Osteoblast (primary cell): ENCODE results near the gene CASZ1. TPM values are rescaled to one million over a fixed set of nuclear protein-coding genes. Genes with fewer than 3 reads are reported as not detected.

Experiments used
- DNase-seq: peaks from one replicate; pipeline ENCODE4 v3.0.0; 2011; ENCODE audit warnings: low spot score, mixed read lengths; ENCODE audit not compliant: insufficient read length; ENCODE audit errors: missing footprints
- H2AFZ ChIP-seq: 2 replicates; pipeline ENCODE4 v1.6.0; 2011; ENCODE audit warnings: mild to moderate bottlenecking, low read length
- H3K27ac ChIP-seq: 2 replicates; pipeline ENCODE4 v1.5.1; 2011; ENCODE audit warnings: mild to moderate bottlenecking, low read depth, low read length, moderate library complexity
- H3K27me3 ChIP-seq: 2 replicates; pipeline ENCODE4 v1.6.0; 2012; ENCODE audit warnings: mild to moderate bottlenecking, control low read depth, inconsistent platforms, low read length, moderate library complexity; ENCODE audit not compliant: insufficient read depth
- H3K36me3 ChIP-seq: 2 replicates; pipeline ENCODE4 v1.5.1; 2011; ENCODE audit warnings: mild to moderate bottlenecking, low read length, control low read depth, moderate library complexity; ENCODE audit not compliant: insufficient read depth
- H3K4me1 ChIP-seq: 2 replicates; pipeline ENCODE4 v1.5.1; 2011; ENCODE audit warnings: mild to moderate bottlenecking, low read length, control low read depth, moderate library complexity; ENCODE audit not compliant: insufficient read depth
- H3K4me2 ChIP-seq: 2 replicates; pipeline ENCODE4 v1.6.0; 2011; ENCODE audit warnings: mild to moderate bottlenecking, low read length; ENCODE audit not compliant: insufficient read depth
- H3K4me3 ChIP-seq: fragments of 200-600 bp; sonication (generic); 3 replicates; pipeline ENCODE4 v1.5.1; 2012; ENCODE audit warnings: mild to moderate bottlenecking, low read length, inconsistent platforms; ENCODE audit not compliant: insufficient read depth
- H3K79me2 ChIP-seq: 2 replicates; pipeline ENCODE4 v1.6.0; 2012; ENCODE audit warnings: mild to moderate bottlenecking, low read length, control low read depth, inconsistent platforms; ENCODE audit not compliant: insufficient read depth
- H3K9me3 ChIP-seq: 2 replicates; pipeline ENCODE4 v1.5.1; 2011; ENCODE audit warnings: low read depth, low read length, control low read depth
- H4K20me1 ChIP-seq: 2 replicates; pipeline ENCODE4 v1.6.0; 2012; ENCODE audit warnings: mild to moderate bottlenecking, low read length, control low read depth; ENCODE audit not compliant: insufficient read depth
- CTCF ChIP-seq: IDR thresholded peaks from 2 replicates; pipeline ENCODE4 v1.5.1; 2011; ENCODE audit warnings: mild to moderate bottlenecking, low read depth, low read length, moderate library complexity; ENCODE audit errors: extremely low read depth
- total RNA-seq: library from RNA; depleted of rRNA; stranded (reverse); fragments of >200 nt; gene quantifications from 2 replicates; pipeline ENCODE4 v1.2.3, GENCODE V29; 2012

Gene CASZ1
- total RNA-seq, 1 donor: 0.36 TPM

DNA sequence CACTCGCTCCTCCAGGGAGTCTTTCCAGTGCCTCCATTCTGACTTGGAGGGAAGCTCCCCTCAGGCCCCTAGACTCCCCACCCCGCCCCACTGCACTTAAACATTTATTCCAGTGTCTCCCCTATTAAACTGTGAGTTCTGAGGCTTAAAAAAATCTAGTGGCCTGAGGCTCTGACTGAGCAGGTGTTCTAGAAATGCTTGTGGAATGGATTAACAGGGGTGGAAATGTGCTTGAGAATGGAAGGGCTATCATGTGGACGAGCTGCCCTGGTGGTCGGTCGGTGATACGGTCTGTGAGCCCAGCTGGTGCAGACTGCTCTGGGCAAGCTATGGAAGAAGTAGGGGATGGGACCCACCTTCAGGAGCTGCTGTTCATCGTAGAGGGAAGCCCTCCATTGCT lies 191.5 kb downstream of the CASZ1 start:
- no peak for DNase-seq
- Histone ChIP-seq H4K20me1 (no peaks in the 10 kb centered on the region), H3K4me3 (no peak overlapping the region)

DNA sequence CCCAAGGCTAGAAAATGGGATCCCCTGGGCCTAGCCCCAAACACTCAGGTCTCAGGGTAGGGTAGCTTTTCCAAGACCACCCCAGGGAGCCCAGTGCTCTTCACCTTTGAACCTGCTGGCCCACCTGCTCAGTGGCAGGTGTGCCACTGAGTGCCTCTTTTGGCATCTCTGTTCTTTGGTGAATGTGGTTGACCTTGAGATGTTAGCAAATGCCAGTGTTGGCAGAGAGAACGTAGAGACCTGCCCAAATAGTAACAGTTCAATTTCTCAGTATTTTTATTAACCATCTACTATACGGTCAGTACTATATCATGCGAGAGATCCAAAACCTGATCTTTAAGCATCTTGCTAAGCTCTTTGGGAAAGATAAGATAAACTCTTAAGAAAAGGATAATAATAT lies 193.5 kb downstream of the CASZ1 start:
- Histone ChIP-seq H4K20me1 (no peaks in the 10 kb centered on the region), H3K27me3 (no peaks in the 10 kb centered on the region), H3K4me2 (no peak overlapping the region), H3K27ac (no peak overlapping the region), H2AFZ (no peak overlapping the region), H3K9me3 (no peaks in the 10 kb centered on the region), H3K79me2 (no peaks in the 10 kb centered on the region), H3K4me3 (no peak overlapping the region), H3K36me3 (peaks cover 3% of the 10 kb centered on the region), H3K4me1 (peaks cover 14% of the 10 kb centered on the region)
- DNase-seq: no peak
- TF ChIP-seq CTCF: no peak

More for the DNA sequence above, 191.5 kb downstream of the CASZ1 start:
- Histone ChIP-seq H3K79me2 (no peaks in the 10 kb centered on the region), H3K36me3 (peaks cover 3% of the 10 kb centered on the region), H3K9me3 (no peaks in the 10 kb centered on the region), H3K4me1 (peaks cover 1% of the 10 kb centered on the region), H3K27ac (no peak overlapping the region), H3K4me2 (no peak overlapping the region), H2AFZ (no peak overlapping the region), H3K27me3 (no peaks in the 10 kb centered on the region)
- TF ChIP-seq CTCF: no peak

DNA sequence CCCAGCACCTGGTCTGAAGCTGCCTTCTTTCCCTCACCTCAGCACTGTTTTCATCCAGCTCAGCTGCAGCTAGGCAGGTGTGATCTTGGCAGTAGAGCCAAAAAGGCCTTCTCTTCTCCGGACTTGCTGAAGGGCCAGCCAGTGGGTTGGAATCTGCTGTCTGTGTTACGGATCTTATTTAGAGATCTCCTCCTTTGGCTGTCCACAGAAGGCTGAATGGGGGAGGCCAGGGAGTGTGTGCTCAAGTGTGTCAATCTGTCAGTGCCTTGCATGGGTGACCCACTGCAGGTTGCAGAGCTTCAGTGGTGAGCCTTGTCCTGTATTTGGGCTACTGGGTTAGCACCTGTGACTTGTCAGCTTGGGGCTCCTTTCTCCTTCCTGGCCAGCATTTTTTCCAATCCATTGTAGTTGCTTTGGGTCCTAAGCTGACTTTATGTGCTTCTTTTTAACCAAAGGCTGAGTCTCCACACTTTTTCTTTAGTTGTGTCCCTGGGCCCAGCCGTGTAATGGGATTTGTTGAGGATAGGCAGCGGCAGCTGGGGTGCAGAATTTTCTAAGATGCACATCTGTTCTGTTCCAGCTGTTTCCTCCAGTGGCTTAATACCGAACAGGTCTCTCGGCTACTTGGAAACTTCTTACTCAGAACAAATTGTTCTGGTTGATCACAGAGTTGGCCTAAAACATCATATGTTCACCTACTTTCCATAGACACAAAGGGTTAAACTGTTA lies 194.9 kb downstream of the CASZ1 start:
- no peak overlapping the region for H3K4me3 ChIP-seq
- no peak for TF ChIP-seq CTCF
- no peaks in the 10 kb centered on the region for H3K9me3 ChIP-seq
- no peak overlapping the region for H2AFZ ChIP-seq
- no peaks in the 10 kb centered on the region for H3K27me3 ChIP-seq
- no peak for DNase-seq
- peaks cover 3% of the 10 kb centered on the region for H3K36me3 ChIP-seq
- H3K27ac ChIP-seq: no peak overlapping the region
- no peaks in the 10 kb centered on the region for H4K20me1 ChIP-seq
- peaks cover 14% of the 10 kb centered on the region for H3K4me1 ChIP-seq
- no peaks in the 10 kb centered on the region for H3K79me2 ChIP-seq
- no peak overlapping the region for H3K4me2 ChIP-seq

DNA sequence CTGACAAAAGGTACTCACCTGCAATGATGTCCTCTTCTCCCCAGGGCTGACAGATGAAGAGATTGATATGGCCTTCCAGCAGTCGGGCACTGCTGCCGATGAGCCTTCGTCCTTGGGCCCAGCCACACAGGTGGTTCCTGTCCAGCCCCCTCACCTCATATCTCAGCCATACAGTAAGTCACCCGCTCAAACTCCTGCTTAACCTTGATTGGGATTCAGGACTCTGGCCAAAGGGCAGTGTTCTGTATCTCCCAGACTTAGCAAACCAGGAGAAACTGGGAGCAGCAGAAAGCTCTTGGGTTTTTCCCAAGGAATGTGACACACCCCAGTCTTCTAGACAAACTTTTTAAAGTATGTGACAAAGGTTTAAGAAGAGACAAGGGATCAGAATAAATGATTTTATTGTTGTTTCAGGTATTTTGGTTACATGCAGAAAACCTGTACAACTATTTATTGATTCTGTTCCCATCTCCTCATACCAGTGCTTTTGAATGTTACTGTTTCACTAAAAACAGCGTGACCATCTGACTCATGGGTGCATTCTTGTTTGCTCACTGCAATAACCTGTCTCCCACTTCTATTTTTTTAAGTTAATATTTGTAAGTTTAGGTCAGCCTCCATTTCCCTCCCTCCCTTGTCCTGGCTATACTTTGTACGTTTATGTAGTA lies 197.1 kb downstream of the CASZ1 start:
- Histone ChIP-seq H3K9me3 (no peaks in the 10 kb centered on the region), H3K27ac (peak overlapping the region; percentile 80), H3K4me2 (peak overlapping the region; percentile 62), H3K4me1 (peaks cover 14% of the 10 kb centered on the region), H3K79me2 (no peaks in the 10 kb centered on the region), H3K36me3 (peaks cover 3% of the 10 kb centered on the region), H4K20me1 (no peaks in the 10 kb centered on the region), H3K4me3 (no peak overlapping the region), H2AFZ (no peak overlapping the region), H3K27me3 (no peaks in the 10 kb centered on the region)
- DNase-seq: peak; percentile 91
- no peak for TF ChIP-seq CTCF
